AG10803 (cell line): ENCODE measurements around the gene CCDC60.

Source experiments
- DNase-seq: peaks from one replicate; pipeline ENCODE4 v3.0.0; 2010; ENCODE audit warnings: low read depth
- H3K4me3 ChIP-seq: 2 replicates; pipeline ENCODE4 v1.5.1; 2011; ENCODE audit warnings: mild to moderate bottlenecking, low read length, control low read depth
- TF ChIP-seq, protein P1 (sequence below): conservative IDR thresholded peaks from 2 replicates; pipeline ENCODE4 v1.5.1; 2011; ENCODE audit warnings: mild to moderate bottlenecking, low read length, control low read depth, inconsistent platforms

CCDC60 gene

DNA sequence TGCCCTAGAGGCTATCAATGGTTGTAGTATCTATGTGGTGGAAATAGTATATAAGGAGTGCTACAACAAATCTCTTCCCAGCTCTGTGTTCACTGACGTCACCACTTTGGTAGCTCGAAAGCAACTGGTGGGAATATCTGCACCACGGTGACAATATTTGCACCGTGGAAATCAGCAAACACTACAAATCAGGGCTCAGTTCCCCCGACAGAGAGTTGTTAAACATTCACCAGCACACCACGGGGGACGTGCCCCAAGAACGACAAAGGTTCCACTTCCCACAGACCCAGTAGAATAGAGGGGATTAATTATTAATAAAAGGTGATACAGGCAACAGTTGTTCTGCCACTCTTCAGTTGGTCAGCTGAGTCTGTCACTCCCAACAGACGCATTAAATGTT is 98.4 kb downstream of the CCDC60 start:
- H3K4me3 ChIP-seq: no peak overlapping the region
- DNase-seq: no peak
- TF ChIP-seq, protein P1, sequence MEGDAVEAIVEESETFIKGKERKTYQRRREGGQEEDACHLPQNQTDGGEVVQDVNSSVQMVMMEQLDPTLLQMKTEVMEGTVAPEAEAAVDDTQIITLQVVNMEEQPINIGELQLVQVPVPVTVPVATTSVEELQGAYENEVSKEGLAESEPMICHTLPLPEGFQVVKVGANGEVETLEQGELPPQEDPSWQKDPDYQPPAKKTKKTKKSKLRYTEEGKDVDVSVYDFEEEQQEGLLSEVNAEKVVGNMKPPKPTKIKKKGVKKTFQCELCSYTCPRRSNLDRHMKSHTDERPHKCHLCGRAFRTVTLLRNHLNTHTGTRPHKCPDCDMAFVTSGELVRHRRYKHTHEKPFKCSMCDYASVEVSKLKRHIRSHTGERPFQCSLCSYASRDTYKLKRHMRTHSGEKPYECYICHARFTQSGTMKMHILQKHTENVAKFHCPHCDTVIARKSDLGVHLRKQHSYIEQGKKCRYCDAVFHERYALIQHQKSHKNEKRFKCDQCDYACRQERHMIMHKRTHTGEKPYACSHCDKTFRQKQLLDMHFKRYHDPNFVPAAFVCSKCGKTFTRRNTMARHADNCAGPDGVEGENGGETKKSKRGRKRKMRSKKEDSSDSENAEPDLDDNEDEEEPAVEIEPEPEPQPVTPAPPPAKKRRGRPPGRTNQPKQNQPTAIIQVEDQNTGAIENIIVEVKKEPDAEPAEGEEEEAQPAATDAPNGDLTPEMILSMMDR: no peak

DNA sequence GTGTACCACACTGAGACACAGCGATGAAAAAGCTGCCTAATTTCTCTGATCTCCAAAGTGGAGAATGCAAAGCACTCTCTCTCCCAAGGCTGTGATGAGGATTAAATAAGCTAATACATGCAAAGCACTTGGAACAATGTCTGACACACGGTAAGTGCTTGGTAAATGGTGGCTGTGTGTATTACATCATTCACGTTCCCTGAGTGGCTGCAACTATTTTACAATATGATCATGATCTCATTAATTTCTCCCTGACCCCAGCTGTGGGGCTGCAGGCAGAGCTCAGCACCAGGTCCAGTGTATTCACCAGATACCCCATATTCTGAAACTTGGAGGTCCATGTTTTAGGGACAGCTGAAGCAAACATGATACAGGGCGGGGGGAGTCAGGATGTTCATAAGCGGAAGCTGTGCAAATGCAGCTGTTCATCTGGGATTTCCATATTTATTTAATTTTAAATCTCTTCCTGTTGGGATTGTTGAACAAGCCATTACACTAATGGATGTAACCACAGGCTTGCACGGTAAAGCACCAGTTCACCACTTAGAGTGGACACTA is 106.4 kb downstream of the CCDC60 start:
- TF ChIP-seq, protein P1: no peak
- no peak overlapping the region for H3K4me3 ChIP-seq
- DNase-seq: no peak

- DNase-seq: no peak
- H3K4me3 ChIP-seq: no peak overlapping the region
- TF ChIP-seq, protein P1: peak; percentile 37; the same call in 1 of the 2 replicates
Observed at GRCh38 chr12:119444462-119445044, 110.0 kb downstream of the CCDC60 start.

DNA sequence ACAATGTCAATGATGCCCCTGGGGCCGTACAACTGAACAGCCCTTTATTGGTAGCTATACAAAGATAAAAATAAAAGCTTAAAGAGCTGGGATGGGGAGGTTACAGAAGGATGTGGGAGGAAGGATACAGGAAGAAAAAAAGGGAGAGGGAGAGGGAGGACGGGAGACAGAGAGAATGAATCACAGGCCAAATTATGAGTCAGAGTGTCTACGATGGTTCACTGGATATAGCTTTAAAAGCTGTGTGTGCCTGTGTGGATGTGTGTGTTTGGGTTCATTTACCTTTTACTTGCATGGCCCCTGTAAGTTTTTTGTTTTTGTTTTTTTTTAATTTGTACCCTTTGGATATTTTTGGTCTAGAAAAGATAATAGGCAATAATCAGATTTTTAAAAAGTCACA is 111.9 kb downstream of the CCDC60 start:
- DNase-seq: no peak
- H3K4me3 ChIP-seq: no peak overlapping the region
- TF ChIP-seq, protein P1: no peak

GRCh38 chr12:119447126-119447525 is 112.6 kb downstream of the CCDC60 start:
- TF ChIP-seq, protein P1: no peak
- H3K4me3 ChIP-seq: no peak overlapping the region
- no peak for DNase-seq

GRCh38 chr12:119447618-119448017 is 113.1 kb downstream of the CCDC60 start:
- DNase-seq: no peak
- TF ChIP-seq, protein P1: no peak
- H3K4me3 ChIP-seq: no peak overlapping the region

DNA sequence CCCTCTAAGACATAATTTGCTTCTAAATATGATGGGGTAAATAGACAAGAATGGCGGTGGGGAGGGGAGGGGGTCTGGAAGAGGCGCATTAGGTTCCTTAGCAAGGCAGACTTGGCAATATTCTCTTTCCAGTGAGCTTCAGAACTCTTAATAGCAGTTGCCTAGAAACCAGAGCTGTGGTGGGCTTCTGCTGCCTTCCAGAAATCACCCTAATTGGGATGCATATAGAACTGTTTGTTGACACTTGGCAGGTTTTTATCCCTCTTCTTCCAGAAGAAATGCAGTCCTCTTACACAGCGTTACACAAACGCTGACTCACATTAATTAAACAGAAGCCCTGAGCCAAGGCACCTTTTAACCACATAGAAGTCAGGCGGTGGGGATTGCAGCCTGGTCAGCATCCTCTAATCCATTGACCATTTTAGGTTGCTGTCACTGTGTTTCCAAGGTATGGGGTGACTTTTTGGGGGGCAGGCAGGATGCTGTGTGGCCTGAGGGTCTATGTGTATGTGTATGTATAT is 114.1 kb downstream of the CCDC60 start:
- H3K4me3 ChIP-seq: no peak overlapping the region
- no peak for DNase-seq
- TF ChIP-seq, protein P1: no peak
